HG02840 (cell line): ENCODE measurements around the gene TRIM46.
"Not testable (repeated sequence)": the region's sequence is repeated elsewhere in the genome, so short reads cannot be mapped to it uniquely, and the experiment has no call there.

ENCODE experiments used
- ATAC-seq: cut with Tn5 transposase; IDR thresholded peaks from one replicate; pipeline ENCODE4 v1.9.1; 2021; ENCODE audit warnings: mild to moderate bottlenecking, moderate library complexity, moderate number of reproducible peaks; ENCODE audit not compliant: unreplicated experiment, low FRiP score

Gene TRIM46

GRCh38 chr1:155225404-155225759, 51.7 kb downstream of the TRIM46 start:
- ATAC-seq: not testable (repeated sequence)

- no peak for ATAC-seq
Observed at GRCh38 chr1:155226188-155226909, 52.7 kb downstream of the TRIM46 start.

- no peak for ATAC-seq
Observed at GRCh38 chr1:155226910-155227260, 53.2 kb downstream of the TRIM46 start.

GRCh38 chr1:155227261-155228095, 53.8 kb downstream of the TRIM46 start:
- peak; percentile 96 for ATAC-seq

- ATAC-seq: no peak
Observed at GRCh38 chr1:155228096-155228427, 54.4 kb downstream of the TRIM46 start.

GRCh38 chr1:155231302-155231701, 57.7 kb downstream of the TRIM46 start:
- ATAC-seq: not testable (repeated sequence)

GRCh38 chr1:155232001-155232978, 58.6 kb downstream of the TRIM46 start:
- not testable (repeated sequence) for ATAC-seq

GRCh38 chr1:155233502-155233901, 59.9 kb downstream of the TRIM46 start:
- ATAC-seq: not testable (repeated sequence)
